Measurements from ENCODE around the gene CECR2.

DNA sequence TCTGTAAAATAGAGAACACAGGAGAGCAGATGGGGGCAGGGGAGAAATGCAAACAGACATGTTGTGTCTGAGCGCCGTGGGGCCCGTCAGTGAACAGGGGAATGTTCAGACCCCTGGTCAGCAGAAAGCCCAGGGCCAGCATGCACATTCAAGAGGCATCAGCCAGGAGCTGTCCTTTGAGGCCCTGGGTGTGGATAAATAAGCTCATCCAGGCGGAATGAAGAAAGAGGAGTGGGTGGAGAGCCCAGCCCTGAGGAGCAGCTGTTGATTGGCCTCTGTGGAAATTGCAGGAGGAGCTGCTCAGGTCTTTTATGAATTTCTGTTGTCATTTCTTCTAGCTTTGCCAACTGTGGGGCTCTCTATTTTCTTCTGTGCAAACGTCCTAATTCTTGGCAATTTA is 49.7 kb upstream of the CECR2 start:
- no peak for TF ChIP-seq ELF4 (CRISPR knock-in tag; IDR thresholded peaks at IDR 0.05; ENCODE audit: low read depth)
- no peak for TF ChIP-seq ZNF232 (CRISPR knock-in tag; IDR thresholded peaks at IDR 0.05)
- TF ChIP-seq, protein P1, sequence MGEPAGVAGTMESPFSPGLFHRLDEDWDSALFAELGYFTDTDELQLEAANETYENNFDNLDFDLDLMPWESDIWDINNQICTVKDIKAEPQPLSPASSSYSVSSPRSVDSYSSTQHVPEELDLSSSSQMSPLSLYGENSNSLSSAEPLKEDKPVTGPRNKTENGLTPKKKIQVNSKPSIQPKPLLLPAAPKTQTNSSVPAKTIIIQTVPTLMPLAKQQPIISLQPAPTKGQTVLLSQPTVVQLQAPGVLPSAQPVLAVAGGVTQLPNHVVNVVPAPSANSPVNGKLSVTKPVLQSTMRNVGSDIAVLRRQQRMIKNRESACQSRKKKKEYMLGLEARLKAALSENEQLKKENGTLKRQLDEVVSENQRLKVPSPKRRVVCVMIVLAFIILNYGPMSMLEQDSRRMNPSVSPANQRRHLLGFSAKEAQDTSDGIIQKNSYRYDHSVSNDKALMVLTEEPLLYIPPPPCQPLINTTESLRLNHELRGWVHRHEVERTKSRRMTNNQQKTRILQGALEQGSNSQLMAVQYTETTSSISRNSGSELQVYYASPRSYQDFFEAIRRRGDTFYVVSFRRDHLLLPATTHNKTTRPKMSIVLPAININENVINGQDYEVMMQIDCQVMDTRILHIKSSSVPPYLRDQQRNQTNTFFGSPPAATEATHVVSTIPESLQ (CRISPR knock-in tag; IDR thresholded peaks at IDR 0.05) = no peak
- TF ChIP-seq, protein P2, sequence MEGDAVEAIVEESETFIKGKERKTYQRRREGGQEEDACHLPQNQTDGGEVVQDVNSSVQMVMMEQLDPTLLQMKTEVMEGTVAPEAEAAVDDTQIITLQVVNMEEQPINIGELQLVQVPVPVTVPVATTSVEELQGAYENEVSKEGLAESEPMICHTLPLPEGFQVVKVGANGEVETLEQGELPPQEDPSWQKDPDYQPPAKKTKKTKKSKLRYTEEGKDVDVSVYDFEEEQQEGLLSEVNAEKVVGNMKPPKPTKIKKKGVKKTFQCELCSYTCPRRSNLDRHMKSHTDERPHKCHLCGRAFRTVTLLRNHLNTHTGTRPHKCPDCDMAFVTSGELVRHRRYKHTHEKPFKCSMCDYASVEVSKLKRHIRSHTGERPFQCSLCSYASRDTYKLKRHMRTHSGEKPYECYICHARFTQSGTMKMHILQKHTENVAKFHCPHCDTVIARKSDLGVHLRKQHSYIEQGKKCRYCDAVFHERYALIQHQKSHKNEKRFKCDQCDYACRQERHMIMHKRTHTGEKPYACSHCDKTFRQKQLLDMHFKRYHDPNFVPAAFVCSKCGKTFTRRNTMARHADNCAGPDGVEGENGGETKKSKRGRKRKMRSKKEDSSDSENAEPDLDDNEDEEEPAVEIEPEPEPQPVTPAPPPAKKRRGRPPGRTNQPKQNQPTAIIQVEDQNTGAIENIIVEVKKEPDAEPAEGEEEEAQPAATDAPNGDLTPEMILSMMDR (IDR thresholded peaks at IDR 0.05) = no peak
- TF ChIP-seq TEAD4 (CRISPR knock-in tag; IDR thresholded peaks at IDR 0.05) = no peak
- TF ChIP-seq, protein P3, sequence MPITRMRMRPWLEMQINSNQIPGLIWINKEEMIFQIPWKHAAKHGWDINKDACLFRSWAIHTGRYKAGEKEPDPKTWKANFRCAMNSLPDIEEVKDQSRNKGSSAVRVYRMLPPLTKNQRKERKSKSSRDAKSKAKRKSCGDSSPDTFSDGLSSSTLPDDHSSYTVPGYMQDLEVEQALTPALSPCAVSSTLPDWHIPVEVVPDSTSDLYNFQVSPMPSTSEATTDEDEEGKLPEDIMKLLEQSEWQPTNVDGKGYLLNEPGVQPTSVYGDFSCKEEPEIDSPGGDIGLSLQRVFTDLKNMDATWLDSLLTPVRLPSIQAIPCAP (CRISPR knock-in tag; IDR thresholded peaks at IDR 0.05) = no peak
- no peak for TF ChIP-seq ZNF423 (CRISPR knock-in tag; IDR thresholded peaks at IDR 0.05)
- no peak for TF ChIP-seq SP1 (CRISPR knock-in tag; conservative IDR thresholded peaks at IDR 0.05)
- TF ChIP-seq, protein P4, sequence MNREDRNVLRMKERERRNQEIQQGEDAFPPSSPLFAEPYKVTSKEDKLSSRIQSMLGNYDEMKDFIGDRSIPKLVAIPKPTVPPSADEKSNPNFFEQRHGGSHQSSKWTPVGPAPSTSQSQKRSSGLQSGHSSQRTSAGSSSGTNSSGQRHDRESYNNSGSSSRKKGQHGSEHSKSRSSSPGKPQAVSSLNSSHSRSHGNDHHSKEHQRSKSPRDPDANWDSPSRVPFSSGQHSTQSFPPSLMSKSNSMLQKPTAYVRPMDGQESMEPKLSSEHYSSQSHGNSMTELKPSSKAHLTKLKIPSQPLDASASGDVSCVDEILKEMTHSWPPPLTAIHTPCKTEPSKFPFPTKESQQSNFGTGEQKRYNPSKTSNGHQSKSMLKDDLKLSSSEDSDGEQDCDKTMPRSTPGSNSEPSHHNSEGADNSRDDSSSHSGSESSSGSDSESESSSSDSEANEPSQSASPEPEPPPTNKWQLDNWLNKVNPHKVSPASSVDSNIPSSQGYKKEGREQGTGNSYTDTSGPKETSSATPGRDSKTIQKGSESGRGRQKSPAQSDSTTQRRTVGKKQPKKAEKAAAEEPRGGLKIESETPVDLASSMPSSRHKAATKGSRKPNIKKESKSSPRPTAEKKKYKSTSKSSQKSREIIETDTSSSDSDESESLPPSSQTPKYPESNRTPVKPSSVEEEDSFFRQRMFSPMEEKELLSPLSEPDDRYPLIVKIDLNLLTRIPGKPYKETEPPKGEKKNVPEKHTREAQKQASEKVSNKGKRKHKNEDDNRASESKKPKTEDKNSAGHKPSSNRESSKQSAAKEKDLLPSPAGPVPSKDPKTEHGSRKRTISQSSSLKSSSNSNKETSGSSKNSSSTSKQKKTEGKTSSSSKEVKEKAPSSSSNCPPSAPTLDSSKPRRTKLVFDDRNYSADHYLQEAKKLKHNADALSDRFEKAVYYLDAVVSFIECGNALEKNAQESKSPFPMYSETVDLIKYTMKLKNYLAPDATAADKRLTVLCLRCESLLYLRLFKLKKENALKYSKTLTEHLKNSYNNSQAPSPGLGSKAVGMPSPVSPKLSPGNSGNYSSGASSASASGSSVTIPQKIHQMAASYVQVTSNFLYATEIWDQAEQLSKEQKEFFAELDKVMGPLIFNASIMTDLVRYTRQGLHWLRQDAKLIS (CRISPR knock-in tag; IDR thresholded peaks at IDR 0.05; ENCODE audit: borderline replicate concordance) = no peak
- no peak for TF ChIP-seq TP53 (CRISPR knock-in tag; IDR thresholded peaks at IDR 0.05)
- TF ChIP-seq, protein P5, sequence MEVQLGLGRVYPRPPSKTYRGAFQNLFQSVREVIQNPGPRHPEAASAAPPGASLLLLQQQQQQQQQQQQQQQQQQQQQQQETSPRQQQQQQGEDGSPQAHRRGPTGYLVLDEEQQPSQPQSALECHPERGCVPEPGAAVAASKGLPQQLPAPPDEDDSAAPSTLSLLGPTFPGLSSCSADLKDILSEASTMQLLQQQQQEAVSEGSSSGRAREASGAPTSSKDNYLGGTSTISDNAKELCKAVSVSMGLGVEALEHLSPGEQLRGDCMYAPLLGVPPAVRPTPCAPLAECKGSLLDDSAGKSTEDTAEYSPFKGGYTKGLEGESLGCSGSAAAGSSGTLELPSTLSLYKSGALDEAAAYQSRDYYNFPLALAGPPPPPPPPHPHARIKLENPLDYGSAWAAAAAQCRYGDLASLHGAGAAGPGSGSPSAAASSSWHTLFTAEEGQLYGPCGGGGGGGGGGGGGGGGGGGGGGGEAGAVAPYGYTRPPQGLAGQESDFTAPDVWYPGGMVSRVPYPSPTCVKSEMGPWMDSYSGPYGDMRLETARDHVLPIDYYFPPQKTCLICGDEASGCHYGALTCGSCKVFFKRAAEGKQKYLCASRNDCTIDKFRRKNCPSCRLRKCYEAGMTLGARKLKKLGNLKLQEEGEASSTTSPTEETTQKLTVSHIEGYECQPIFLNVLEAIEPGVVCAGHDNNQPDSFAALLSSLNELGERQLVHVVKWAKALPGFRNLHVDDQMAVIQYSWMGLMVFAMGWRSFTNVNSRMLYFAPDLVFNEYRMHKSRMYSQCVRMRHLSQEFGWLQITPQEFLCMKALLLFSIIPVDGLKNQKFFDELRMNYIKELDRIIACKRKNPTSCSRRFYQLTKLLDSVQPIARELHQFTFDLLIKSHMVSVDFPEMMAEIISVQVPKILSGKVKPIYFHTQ (CRISPR knock-in tag; IDR thresholded peaks at IDR 0.05) = no peak
- TF ChIP-seq ZNF219 (CRISPR knock-in tag; IDR thresholded peaks at IDR 0.05; ENCODE audit: borderline replicate concordance) = no peak
- TF ChIP-seq, protein P6, sequence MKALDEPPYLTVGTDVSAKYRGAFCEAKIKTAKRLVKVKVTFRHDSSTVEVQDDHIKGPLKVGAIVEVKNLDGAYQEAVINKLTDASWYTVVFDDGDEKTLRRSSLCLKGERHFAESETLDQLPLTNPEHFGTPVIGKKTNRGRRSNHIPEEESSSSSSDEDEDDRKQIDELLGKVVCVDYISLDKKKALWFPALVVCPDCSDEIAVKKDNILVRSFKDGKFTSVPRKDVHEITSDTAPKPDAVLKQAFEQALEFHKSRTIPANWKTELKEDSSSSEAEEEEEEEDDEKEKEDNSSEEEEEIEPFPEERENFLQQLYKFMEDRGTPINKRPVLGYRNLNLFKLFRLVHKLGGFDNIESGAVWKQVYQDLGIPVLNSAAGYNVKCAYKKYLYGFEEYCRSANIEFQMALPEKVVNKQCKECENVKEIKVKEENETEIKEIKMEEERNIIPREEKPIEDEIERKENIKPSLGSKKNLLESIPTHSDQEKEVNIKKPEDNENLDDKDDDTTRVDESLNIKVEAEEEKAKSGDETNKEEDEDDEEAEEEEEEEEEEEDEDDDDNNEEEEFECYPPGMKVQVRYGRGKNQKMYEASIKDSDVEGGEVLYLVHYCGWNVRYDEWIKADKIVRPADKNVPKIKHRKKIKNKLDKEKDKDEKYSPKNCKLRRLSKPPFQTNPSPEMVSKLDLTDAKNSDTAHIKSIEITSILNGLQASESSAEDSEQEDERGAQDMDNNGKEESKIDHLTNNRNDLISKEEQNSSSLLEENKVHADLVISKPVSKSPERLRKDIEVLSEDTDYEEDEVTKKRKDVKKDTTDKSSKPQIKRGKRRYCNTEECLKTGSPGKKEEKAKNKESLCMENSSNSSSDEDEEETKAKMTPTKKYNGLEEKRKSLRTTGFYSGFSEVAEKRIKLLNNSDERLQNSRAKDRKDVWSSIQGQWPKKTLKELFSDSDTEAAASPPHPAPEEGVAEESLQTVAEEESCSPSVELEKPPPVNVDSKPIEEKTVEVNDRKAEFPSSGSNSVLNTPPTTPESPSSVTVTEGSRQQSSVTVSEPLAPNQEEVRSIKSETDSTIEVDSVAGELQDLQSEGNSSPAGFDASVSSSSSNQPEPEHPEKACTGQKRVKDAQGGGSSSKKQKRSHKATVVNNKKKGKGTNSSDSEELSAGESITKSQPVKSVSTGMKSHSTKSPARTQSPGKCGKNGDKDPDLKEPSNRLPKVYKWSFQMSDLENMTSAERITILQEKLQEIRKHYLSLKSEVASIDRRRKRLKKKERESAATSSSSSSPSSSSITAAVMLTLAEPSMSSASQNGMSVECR (CRISPR knock-in tag; IDR thresholded peaks at IDR 0.05; ENCODE audit: borderline replicate concordance) = no peak

All from WTC11 (cell line).